ENCODE results near the gene IL15.

Gene IL15

DNA sequence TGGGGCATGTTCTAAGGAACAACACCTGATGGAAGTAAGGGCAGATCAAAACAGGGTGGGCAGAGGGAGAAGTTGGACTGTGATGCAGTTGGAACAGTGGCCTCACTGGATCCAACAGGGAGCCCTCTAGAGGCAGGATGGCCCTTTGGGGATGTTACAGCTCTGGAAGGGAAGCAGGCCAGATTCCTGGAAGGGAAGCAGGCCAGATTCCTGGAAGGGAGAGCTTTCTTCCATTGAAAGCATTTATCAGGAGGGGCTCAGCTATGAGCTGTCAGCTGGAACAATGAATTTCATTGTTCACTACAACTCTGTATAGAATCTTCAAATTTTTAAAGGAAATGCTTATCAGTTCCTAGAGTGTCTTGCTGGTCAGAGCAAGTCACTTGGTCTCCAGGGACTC, 17.7 kb downstream of the IL15 start:
- H3K27me3 ChIP-seq (ENCODE audit: control insufficient read depth, insufficient read depth, low read length), result no peaks in the 10 kb centered on the region
- H3K36me3 ChIP-seq (ENCODE audit: control insufficient read depth, insufficient read depth, low read length), result no peaks in the 10 kb centered on the region
- H3K9ac ChIP-seq, result no peak overlapping the region
- H3K9me3 ChIP-seq (ENCODE audit: control insufficient read depth, low read length), result no peaks in the 10 kb centered on the region
- H3K4me2 ChIP-seq (ENCODE audit: low read length), result no peak overlapping the region
- TF ChIP-seq, protein P1, sequence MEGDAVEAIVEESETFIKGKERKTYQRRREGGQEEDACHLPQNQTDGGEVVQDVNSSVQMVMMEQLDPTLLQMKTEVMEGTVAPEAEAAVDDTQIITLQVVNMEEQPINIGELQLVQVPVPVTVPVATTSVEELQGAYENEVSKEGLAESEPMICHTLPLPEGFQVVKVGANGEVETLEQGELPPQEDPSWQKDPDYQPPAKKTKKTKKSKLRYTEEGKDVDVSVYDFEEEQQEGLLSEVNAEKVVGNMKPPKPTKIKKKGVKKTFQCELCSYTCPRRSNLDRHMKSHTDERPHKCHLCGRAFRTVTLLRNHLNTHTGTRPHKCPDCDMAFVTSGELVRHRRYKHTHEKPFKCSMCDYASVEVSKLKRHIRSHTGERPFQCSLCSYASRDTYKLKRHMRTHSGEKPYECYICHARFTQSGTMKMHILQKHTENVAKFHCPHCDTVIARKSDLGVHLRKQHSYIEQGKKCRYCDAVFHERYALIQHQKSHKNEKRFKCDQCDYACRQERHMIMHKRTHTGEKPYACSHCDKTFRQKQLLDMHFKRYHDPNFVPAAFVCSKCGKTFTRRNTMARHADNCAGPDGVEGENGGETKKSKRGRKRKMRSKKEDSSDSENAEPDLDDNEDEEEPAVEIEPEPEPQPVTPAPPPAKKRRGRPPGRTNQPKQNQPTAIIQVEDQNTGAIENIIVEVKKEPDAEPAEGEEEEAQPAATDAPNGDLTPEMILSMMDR (IDR thresholded peaks at IDR 0.05), result no peak
- H2AFZ ChIP-seq, result no peak overlapping the region
- H3K27ac ChIP-seq, result peak overlapping the region; percentile 11
- H3K79me2 ChIP-seq, result no peaks in the 10 kb centered on the region
- no peak overlapping the region for H3K4me3 ChIP-seq (ENCODE audit: low read depth, low read length)
- no peaks in the 10 kb centered on the region for H3K4me1 ChIP-seq

DNA sequence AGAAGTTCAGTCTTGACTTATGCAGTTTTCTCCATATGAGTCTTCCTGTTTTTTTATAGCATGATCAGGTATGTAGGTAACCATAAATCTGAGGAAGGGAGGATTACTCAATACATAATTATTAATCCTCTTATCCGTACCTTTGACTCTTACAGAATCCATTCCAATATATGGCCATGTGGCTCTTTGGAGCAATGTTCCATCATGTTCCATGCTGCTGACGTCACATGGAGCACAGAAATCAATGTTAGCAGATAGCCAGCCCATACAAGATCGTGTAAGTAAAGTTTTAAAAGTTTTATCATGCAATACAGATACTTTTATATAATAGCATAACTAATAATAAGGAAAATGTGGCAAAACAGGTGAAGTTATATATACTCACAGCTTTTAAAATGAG, 19.6 kb downstream of the IL15 start:
- TF ChIP-seq, protein P1 (IDR thresholded peaks at IDR 0.05), result no peak
- no peak overlapping the region for H3K4me2 ChIP-seq (ENCODE audit: low read length)

DNA sequence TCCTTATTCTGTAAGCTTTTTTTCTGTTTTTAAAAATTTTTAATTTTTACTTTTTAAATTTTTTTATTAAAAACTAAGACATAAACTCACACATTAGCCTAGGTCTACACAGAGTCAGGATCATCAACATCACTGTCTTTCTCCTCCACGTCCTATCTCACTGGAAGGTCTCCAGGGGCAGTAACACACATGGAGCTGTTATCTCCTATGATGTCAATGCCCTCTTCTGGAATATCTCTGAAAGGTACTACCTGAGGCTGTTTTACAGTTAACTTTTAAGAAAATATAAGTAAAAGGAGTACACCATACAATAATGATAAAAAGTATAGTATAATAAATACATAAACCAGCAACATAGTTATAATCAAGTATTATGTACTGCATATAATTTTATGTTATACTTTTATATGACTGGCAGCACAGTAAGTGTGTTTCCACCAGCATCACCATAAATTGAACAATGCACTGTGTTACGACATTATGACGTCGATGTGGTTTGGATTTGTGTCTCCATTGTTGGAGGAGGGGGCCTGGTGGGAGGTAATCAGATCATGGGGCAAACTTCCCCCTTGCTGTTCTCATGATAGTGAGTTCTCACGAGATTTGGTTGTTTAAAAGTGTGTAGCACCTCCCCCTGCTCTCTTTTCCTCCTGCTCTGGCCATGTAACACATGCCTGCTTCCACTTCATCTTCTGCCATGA, 21.3 kb downstream of the IL15 start:
- H3K36me3 ChIP-seq (ENCODE audit: control insufficient read depth, insufficient read depth, low read length), result no peaks in the 10 kb centered on the region
- no peak overlapping the region for H2AFZ ChIP-seq
- no peaks in the 10 kb centered on the region for H3K4me1 ChIP-seq
- no peaks in the 10 kb centered on the region for H3K9me3 ChIP-seq (ENCODE audit: control insufficient read depth, low read length)
- H3K4me3 ChIP-seq (ENCODE audit: low read depth, low read length), result no peak overlapping the region
- no peaks in the 10 kb centered on the region for H3K27me3 ChIP-seq (ENCODE audit: control insufficient read depth, insufficient read depth, low read length)
- H3K4me2 ChIP-seq (ENCODE audit: low read length), result no peak overlapping the region
- no peaks in the 10 kb centered on the region for H3K79me2 ChIP-seq
- no peak overlapping the region for H3K9ac ChIP-seq
- H3K27ac ChIP-seq, result no peak overlapping the region
- TF ChIP-seq, protein P1 (IDR thresholded peaks at IDR 0.05), result no peak

More for the DNA sequence above, 19.6 kb downstream of the IL15 start:
- Histone ChIP-seq H3K4me1 (no peaks in the 10 kb centered on the region), H3K9me3 (ENCODE audit: control insufficient read depth, low read length) (no peaks in the 10 kb centered on the region), H3K4me3 (ENCODE audit: low read depth, low read length) (no peak overlapping the region), H3K9ac (no peak overlapping the region), H3K27ac (no peak overlapping the region), H3K36me3 (ENCODE audit: control insufficient read depth, insufficient read depth, low read length) (no peaks in the 10 kb centered on the region), H3K79me2 (no peaks in the 10 kb centered on the region), H3K27me3 (ENCODE audit: control insufficient read depth, insufficient read depth, low read length) (no peaks in the 10 kb centered on the region), H2AFZ (no peak overlapping the region)

DNA sequence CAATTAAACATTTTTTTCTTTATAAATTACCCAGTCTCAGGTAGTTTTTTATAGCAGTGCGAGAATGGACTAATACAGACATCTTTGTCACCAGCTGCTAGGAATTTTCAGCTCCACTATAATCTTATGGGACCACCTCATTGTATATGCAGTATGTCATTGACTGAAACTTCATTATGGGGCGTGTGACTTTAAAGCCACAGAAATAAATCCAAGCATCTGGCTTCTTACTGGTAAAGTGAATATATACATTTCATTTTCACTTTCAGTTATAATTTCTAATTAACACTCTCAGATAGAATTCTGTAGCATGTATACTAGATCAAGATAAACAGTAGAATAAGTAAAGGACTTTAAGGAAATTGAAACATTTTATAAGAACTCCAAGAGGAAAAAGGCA, 21.9 kb downstream of the IL15 start:
- no peaks in the 10 kb centered on the region for H3K9me3 ChIP-seq (ENCODE audit: control insufficient read depth, low read length)
- TF ChIP-seq, protein P1 (IDR thresholded peaks at IDR 0.05), result no peak
- no peak overlapping the region for H3K4me3 ChIP-seq (ENCODE audit: low read depth, low read length)
- no peak overlapping the region for H3K9ac ChIP-seq
- no peaks in the 10 kb centered on the region for H3K79me2 ChIP-seq
- no peaks in the 10 kb centered on the region for H3K36me3 ChIP-seq (ENCODE audit: control insufficient read depth, insufficient read depth, low read length)
- no peak overlapping the region for H3K4me2 ChIP-seq (ENCODE audit: low read length)
- no peak overlapping the region for H2AFZ ChIP-seq
- H3K4me1 ChIP-seq, result no peaks in the 10 kb centered on the region
- no peak overlapping the region for H3K27ac ChIP-seq
- H3K27me3 ChIP-seq (ENCODE audit: control insufficient read depth, insufficient read depth, low read length), result no peaks in the 10 kb centered on the region

DNA sequence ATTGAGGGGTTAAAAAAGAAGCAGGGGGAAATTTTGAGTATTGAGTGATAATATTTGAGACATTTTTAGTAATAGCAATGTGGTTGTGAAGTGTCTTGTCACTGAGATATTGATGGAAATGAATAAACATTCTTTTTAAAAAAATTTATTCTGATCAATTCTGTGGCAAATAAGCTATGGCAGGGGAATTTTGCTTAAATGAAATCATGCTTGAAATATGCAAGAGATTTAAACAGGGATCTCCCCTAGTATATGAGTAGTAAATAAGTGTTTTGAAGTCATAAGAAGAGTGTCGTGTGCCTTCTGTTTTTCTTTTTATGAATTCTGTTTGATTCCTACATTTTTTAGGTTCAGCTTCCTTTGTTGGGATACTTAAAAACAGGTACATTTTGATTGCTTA, 23.2 kb downstream of the IL15 start:
- H3K4me1 ChIP-seq, result no peaks in the 10 kb centered on the region
- H3K27me3 ChIP-seq (ENCODE audit: control insufficient read depth, insufficient read depth, low read length), result no peaks in the 10 kb centered on the region
- no peak overlapping the region for H3K4me2 ChIP-seq (ENCODE audit: low read length)
- no peaks in the 10 kb centered on the region for H3K36me3 ChIP-seq (ENCODE audit: control insufficient read depth, insufficient read depth, low read length)
- TF ChIP-seq, protein P1 (IDR thresholded peaks at IDR 0.05), result no peak
- H3K79me2 ChIP-seq, result no peaks in the 10 kb centered on the region
- H3K27ac ChIP-seq, result no peak overlapping the region
- no peaks in the 10 kb centered on the region for H3K9me3 ChIP-seq (ENCODE audit: control insufficient read depth, low read length)
- no peak overlapping the region for H2AFZ ChIP-seq
- H3K4me3 ChIP-seq (ENCODE audit: low read depth, low read length), result no peak overlapping the region
- no peak overlapping the region for H3K9ac ChIP-seq
